Mammary epithelial cell (primary cell): ENCODE results near the gene RAB4A.

Experiments
- CTCF ChIP-seq, 2 donors: IDR thresholded peaks in 1 of 2; conservative IDR thresholded peaks in 1 of 2; 2 replicates each; pipeline ENCODE4 v1.5.1; 2011 to 2012; ENCODE audit warnings: inconsistent platforms in 2 of 2, low read length in 2 of 2, mild to moderate bottlenecking in 2 of 2, control low read depth in 1 of 2, low read depth in 1 of 2; ENCODE audit not compliant: insufficient read depth in 1 of 2; ENCODE audit errors: extremely low read depth in 1 of 2
- EZH2 ChIP-seq: IDR thresholded peaks from 2 replicates; pipeline ENCODE4 v1.6.1; 2012; ENCODE audit warnings: low read length, inconsistent platforms, borderline replicate concordance

- no peak for TF ChIP-seq CTCF (conservative IDR thresholded peaks at IDR 0.05 in 1 of 2, IDR thresholded peaks at IDR 0.05 in 1 of 2; ENCODE audit: extremely low read depth in 1 of 2, insufficient read depth in 1 of 2, low read depth in 1 of 2, low read length in 2 of 2)
- TF ChIP-seq EZH2: no peak
Observed at GRCh38 chr1:229230140-229230892, 40.6 kb upstream of the RAB4A start.
